Vagina (tissue), 2 donors: ENCODE results near the gene ASPHD1. TPM values are rescaled to one million over a fixed set of nuclear protein-coding genes. Genes with fewer than 3 reads are reported as not detected.
A peak's percentile ranks its signal among the peaks of the same experiment; 100 is the strongest.

Experiments used
- DNase-seq, 2 donors: peaks; one replicate each; pipeline ENCODE4 v3.0.0-alpha.2; 2017; ENCODE audit errors: extremely low spot score in 2 of 2
- H3K27ac ChIP-seq: fragments of 200-600 bp; sonication (generic); one replicate; pipeline ENCODE4 v1.5.1; 2019
- H3K27me3 ChIP-seq: fragments of 200-600 bp; sonication (generic); one replicate; pipeline ENCODE4 v1.5.1; 2019
- H3K36me3 ChIP-seq, 2 donors: fragments of 200-600 bp; sonication (generic); one replicate each; pipeline ENCODE4 v1.5.1; 2017 to 2019
- H3K4me1 ChIP-seq: fragments of 200-600 bp; sonication (generic); one replicate; pipeline ENCODE4 v1.5.1; 2019
- H3K4me3 ChIP-seq, 2 donors: fragments of 200-600 bp; sonication (generic); 1 replicate in 1 of 2; 2 replicates in 1 of 2; pipeline ENCODE4 v1.5.1; 2016 to 2019
- H3K9me3 ChIP-seq: fragments of 200-600 bp; sonication (generic); one replicate; pipeline ENCODE4 v1.5.1; 2019
- POLR2A ChIP-seq, 2 donors: fragments of 450-650 bp; IDR thresholded peaks; one replicate each; pipeline ENCODE4 v1.6.1; 2017; ENCODE audit warnings: antibody characterized with exemption in 2 of 2, mild to moderate bottlenecking in 2 of 2, moderate library complexity in 2 of 2
- POLR2AphosphoS5 ChIP-seq, 2 donors: sonication (generic); formaldehyde crosslinking; IDR thresholded peaks; one replicate each; pipeline ENCODE4 v1.9.0; 2017; ENCODE audit warnings: antibody characterized with exemption in 2 of 2, mild to moderate bottlenecking in 2 of 2, low read depth in 1 of 2; ENCODE audit not compliant: insufficient read depth in 1 of 2
- intact Hi-C: fragments of 100-400 bp; cut with DNase I; formaldehyde crosslinking; loops from one replicate; pipeline ENCODE4 v1.15.1; 2023
- total RNA-seq: library from RNA; depleted of rRNA; stranded (reverse); fragments of >200 nt; gene quantifications from one replicate; pipeline ENCODE4 v1.2.3, GENCODE V29; 2016
- TF ChIP-seq, protein P1 (sequence below), 3 experiments: fragments of 450-650 bp in 2 of 3; fragments of 200-600 bp in 1 of 3; sonication (generic) in 1 of 3; IDR thresholded peaks; one replicate each; pipeline ENCODE4 v1.5.1; 2017 to 2019; ENCODE audit warnings: antibody characterized with exemption in 3 of 3, mild to moderate bottlenecking in 2 of 3, moderate library complexity in 2 of 3

ASPHD1 gene
- not detected for total RNA-seq

GRCh38 chr16:29900102-29900887 is at the start of gene ASPHD1:
Gene ASPHD1, plus strand, starts transcription at chr16:29900488. Its CDS starts 484 bp downstream, at chr16:29900972.
- peaks cover 3% of the 10 kb centered on the region for H3K27me3 ChIP-seq
- H3K9me3 ChIP-seq, result no peaks in the 10 kb centered on the region
- no peaks in the 10 kb centered on the region for H3K36me3 ChIP-seq
- no peak for DNase-seq
- intact Hi-C loops, result no loop called here
- H3K4me3 ChIP-seq, result peak within 1 kb of the TSS; percentile 53 to 64
- peaks cover 22% of the 10 kb centered on the region for H3K4me1 ChIP-seq
- no peak within 1 kb of the TSS for H3K27ac ChIP-seq
- TF ChIP-seq, protein P1, sequence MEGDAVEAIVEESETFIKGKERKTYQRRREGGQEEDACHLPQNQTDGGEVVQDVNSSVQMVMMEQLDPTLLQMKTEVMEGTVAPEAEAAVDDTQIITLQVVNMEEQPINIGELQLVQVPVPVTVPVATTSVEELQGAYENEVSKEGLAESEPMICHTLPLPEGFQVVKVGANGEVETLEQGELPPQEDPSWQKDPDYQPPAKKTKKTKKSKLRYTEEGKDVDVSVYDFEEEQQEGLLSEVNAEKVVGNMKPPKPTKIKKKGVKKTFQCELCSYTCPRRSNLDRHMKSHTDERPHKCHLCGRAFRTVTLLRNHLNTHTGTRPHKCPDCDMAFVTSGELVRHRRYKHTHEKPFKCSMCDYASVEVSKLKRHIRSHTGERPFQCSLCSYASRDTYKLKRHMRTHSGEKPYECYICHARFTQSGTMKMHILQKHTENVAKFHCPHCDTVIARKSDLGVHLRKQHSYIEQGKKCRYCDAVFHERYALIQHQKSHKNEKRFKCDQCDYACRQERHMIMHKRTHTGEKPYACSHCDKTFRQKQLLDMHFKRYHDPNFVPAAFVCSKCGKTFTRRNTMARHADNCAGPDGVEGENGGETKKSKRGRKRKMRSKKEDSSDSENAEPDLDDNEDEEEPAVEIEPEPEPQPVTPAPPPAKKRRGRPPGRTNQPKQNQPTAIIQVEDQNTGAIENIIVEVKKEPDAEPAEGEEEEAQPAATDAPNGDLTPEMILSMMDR (IDR thresholded peaks at IDR 0.05), result no peak
- TF ChIP-seq POLR2AphosphoS5 (IDR thresholded peaks at IDR 0.05; ENCODE audit: insufficient read depth in 1 of 2, low read depth in 1 of 2) (no peak), POLR2A (IDR thresholded peaks at IDR 0.05) (no peak)

GRCh38 chr16:29850998-29851397 is 49.3 kb upstream of the ASPHD1 start:
- TF ChIP-seq, protein P1 (IDR thresholded peaks at IDR 0.05), result no peak
- TF ChIP-seq POLR2A (IDR thresholded peaks at IDR 0.05) (no peak), POLR2AphosphoS5 (IDR thresholded peaks at IDR 0.05; ENCODE audit: insufficient read depth in 1 of 2, low read depth in 1 of 2) (no peak)
- no peak overlapping the region for H3K4me3 ChIP-seq
- peaks cover 12% of the 10 kb centered on the region for H3K4me1 ChIP-seq
- no peak overlapping the region for H3K27ac ChIP-seq
- no peaks in the 10 kb centered on the region for H3K27me3 ChIP-seq
- H3K9me3 ChIP-seq, result no peaks in the 10 kb centered on the region
- H3K36me3 ChIP-seq, result peaks cover 0 to 23% of the 10 kb centered on the region in 2 donors
- no peak for DNase-seq
- intact Hi-C loops, result loop anchor here (10.0 kb wide), 1 partner anchor 104 kb away; no protein-coding TSS in a partner anchor

DNA sequence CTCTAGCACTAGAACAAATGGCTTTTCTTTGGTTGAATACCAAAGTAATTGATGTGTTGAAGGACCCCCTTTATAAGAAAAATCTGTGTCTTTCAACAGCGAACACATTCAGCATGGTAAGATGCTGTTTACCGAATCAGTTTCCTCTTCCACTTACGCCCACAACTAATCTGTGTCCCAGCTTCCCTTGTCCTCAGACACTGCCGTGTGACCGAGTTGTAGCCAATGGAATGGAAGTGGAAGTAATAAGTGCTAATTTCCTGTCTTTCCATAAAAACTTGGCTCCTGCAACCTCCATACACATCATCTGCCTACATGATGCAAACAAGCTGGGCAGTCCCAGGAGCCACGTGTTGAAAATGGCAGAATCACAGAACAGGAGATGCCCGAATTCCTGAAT is 47.6 kb upstream of the ASPHD1 start:
- Histone ChIP-seq H3K4me3 (no peak overlapping the region), H3K9me3 (no peaks in the 10 kb centered on the region), H3K27me3 (no peaks in the 10 kb centered on the region), H3K4me1 (peaks cover 19% of the 10 kb centered on the region), H3K36me3 (peaks cover 0 to 6% of the 10 kb centered on the region in 2 donors), H3K27ac (no peak overlapping the region)
- intact Hi-C loops, result loop anchor here (10.0 kb wide), 1 partner anchor 102 kb away; no protein-coding TSS in a partner anchor
- no peak for DNase-seq
- TF ChIP-seq, protein P1 (IDR thresholded peaks at IDR 0.05), result no peak
- TF ChIP-seq POLR2AphosphoS5 (IDR thresholded peaks at IDR 0.05; ENCODE audit: insufficient read depth in 1 of 2, low read depth in 1 of 2) (no peak), POLR2A (IDR thresholded peaks at IDR 0.05) (no peak)

DNA sequence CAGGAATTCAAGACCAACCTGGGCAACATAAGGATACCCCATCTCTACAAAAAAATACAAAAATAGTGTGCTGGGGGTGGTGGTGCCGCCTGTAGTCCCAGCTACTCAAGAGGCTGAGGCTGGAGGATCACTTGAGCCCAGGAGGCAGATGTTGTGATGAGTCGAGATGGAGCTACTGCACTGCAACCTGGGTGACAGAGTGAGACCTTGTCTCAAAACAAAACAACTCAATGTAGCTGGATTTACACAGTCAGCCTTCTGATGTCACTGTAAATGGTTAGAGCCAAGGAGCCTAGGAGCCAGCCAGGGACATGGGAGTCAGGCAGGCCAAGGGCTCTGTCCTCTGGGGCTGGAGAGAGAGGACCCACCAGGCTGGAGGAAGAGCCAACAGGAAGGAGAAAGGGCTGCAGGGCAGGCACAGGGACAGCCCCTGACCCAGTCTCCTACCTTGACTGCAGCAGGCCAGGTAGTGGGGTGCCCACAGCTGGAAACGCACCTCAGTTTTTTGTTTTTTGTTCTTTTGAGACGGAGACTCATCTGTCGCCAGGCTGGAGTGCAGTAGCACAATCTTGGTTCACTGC is 45.7 kb upstream of the ASPHD1 start:
- Histone ChIP-seq H3K27me3 (no peaks in the 10 kb centered on the region), H3K36me3 (peaks cover 0 to 13% of the 10 kb centered on the region in 2 donors), H3K9me3 (no peaks in the 10 kb centered on the region), H3K4me1 (peaks cover 9% of the 10 kb centered on the region), H3K4me3 (no peak overlapping the region), H3K27ac (no peak overlapping the region)
- intact Hi-C loops, result loop anchor here (10.0 kb wide), 1 partner anchor 100 kb away; no protein-coding TSS in a partner anchor
- no peak for DNase-seq
- TF ChIP-seq POLR2A (IDR thresholded peaks at IDR 0.05) (no peak), POLR2AphosphoS5 (IDR thresholded peaks at IDR 0.05; ENCODE audit: insufficient read depth in 1 of 2, low read depth in 1 of 2) (no peak)
- TF ChIP-seq, protein P1 (IDR thresholded peaks at IDR 0.05), result no peak
